GM23248 (cell line): ENCODE results near the gene ATP1A2. TPM values are rescaled to one million over a fixed set of nuclear protein-coding genes. Genes with fewer than 3 reads are reported as not detected.
A peak's percentile ranks its signal among the peaks of the same experiment; 100 is the strongest.

ENCODE experiments used
- DNase-seq: peaks from one replicate; pipeline ENCODE4 v3.0.0-alpha.2; 2015
- H2AFZ ChIP-seq: fragments of 200-600 bp; sonication (generic); 2 replicates; pipeline ENCODE4 v1.6.1; 2016; ENCODE audit warnings: antibody characterized with exemption
- H3F3A ChIP-seq: fragments of 200-600 bp; sonication (generic); 2 replicates; pipeline ENCODE4 v1.6.1; 2016; ENCODE audit warnings: mild to moderate bottlenecking, antibody characterized with exemption, mixed run types; ENCODE audit not compliant: insufficient read depth
- H3K27ac ChIP-seq: fragments of 200-600 bp; sonication (generic); 2 replicates; pipeline ENCODE4 v1.5.1; 2016; ENCODE audit warnings: mild to moderate bottlenecking
- H3K27me3 ChIP-seq: fragments of 200-600 bp; sonication (generic); replicated peaks from 2 replicates; pipeline ENCODE4 v1.6.1; 2016; ENCODE audit warnings: mild to moderate bottlenecking; ENCODE audit not compliant: insufficient read depth
- H3K36me3 ChIP-seq: fragments of 200-600 bp; sonication (generic); 2 replicates; pipeline ENCODE4 v1.6.1; 2016; ENCODE audit warnings: low read depth, mild to moderate bottlenecking
- H3K4me1 ChIP-seq: fragments of 200-600 bp; sonication (generic); 2 replicates; pipeline ENCODE4 v1.6.1; 2016; ENCODE audit warnings: mild to moderate bottlenecking; ENCODE audit not compliant: insufficient read depth
- H3K4me2 ChIP-seq: fragments of 200-600 bp; sonication (generic); one replicate; pipeline ENCODE4 v1.6.1; 2016; ENCODE audit warnings: mild to moderate bottlenecking; ENCODE audit not compliant: unreplicated experiment
- H3K4me3 ChIP-seq: fragments of 200-600 bp; sonication (generic); 2 replicates; pipeline ENCODE4 v1.5.1; 2016; ENCODE audit warnings: mild to moderate bottlenecking
- H3K79me2 ChIP-seq: fragments of 200-600 bp; sonication (generic); 2 replicates; pipeline ENCODE4 v1.6.1; 2016; ENCODE audit warnings: mild to moderate bottlenecking; ENCODE audit not compliant: insufficient read depth
- H3K9ac ChIP-seq: fragments of 200-600 bp; sonication (generic); 2 replicates; pipeline ENCODE4 v1.6.1; 2016; ENCODE audit warnings: mild to moderate bottlenecking
- H3K9me2 ChIP-seq: fragments of 200-600 bp; sonication (generic); 2 replicates; pipeline ENCODE4 v1.6.1; 2016; ENCODE audit warnings: mixed run types, mild to moderate bottlenecking, moderate library complexity; ENCODE audit not compliant: insufficient read depth
- H3K9me3 ChIP-seq: fragments of 200-600 bp; sonication (generic); one replicate; pipeline ENCODE4 v1.6.1; 2017; ENCODE audit warnings: low read depth
- H4K20me1 ChIP-seq: fragments of 200-600 bp; sonication (generic); 2 replicates; pipeline ENCODE4 v1.6.0; 2016; ENCODE audit not compliant: insufficient read depth
- EZH2 ChIP-seq: fragments of 200-600 bp; sonication (generic); IDR thresholded peaks from 2 replicates; pipeline ENCODE4 v1.6.1; 2018; ENCODE audit warnings: antibody characterized with exemption, mild to moderate bottlenecking; ENCODE audit not compliant: insufficient read depth, poor library complexity, severe bottlenecking
- EZH2phosphoT487 ChIP-seq: fragments of 200-600 bp; sonication (generic); IDR thresholded peaks from 2 replicates; pipeline ENCODE4 v1.6.1; 2018; ENCODE audit warnings: antibody characterized with exemption, moderate library complexity, mild to moderate bottlenecking, low read depth; ENCODE audit not compliant: insufficient read depth
- WGBS, 2 experiments: methylation state at CpG; one replicate each; pipeline ENCODE4 v1.1.6; 2015 to 2017; ENCODE audit warnings: low lambda C conversion rate in 2 of 2, low coverage in 1 of 2; ENCODE audit errors: missing lambda C conversion rate in 2 of 2; 5-methylcytosine and 5-hydroxymethylcytosine counted together
- in situ Hi-C: fragments of 300-500 bp; cut with MboI; formaldehyde crosslinking; loops from 2 replicates; pipeline ENCODE4 v1.15.0; 2020
- polyA plus RNA-seq: library from polyadenylated mRNA; unstranded; fragments of >200 nt; fragmentation: Nextera tagmentation; extraction: Ambion mirVana; gene quantifications from 2 replicates; pipeline ENCODE4 v1.2.1, GENCODE V29; 2016
- total RNA-seq: library from RNA; depleted of rRNA; stranded (reverse); fragments of >200 nt; shearing (Covaris generic); gene quantifications from 2 replicates; pipeline ENCODE4 v1.2.3, GENCODE V29; 2014; rRNA removed

Gene ATP1A2
- total RNA-seq, result 0.11 and 0.13 TPM in 2 replicates
- polyA plus RNA-seq, result 0.14 and 0.30 TPM in 2 replicates

GRCh38 chr1:160115545-160116282, at the start of gene ATP1A2:
Gene ATP1A2, plus strand, starts transcription at chr1:160115759. Its CDS starts 103 bp downstream, at chr1:160115862.
- H3K27ac ChIP-seq, result no peak within 1 kb of the TSS
- H3K36me3 ChIP-seq, result no peaks in the 10 kb centered on the region
- H3K9me2 ChIP-seq, result no peaks in the 10 kb centered on the region
- DNase-seq, result no peak
- H3K9ac ChIP-seq, result no peak within 1 kb of the TSS
- 45 to 54% methylated on average over 9 to 16 of the region's 16 CpGs for WGBS, 2 experiments
- no peaks in the 10 kb centered on the region for H3F3A ChIP-seq
- H4K20me1 ChIP-seq, result no peaks in the 10 kb centered on the region
- no peak for TF ChIP-seq EZH2
- no peak for TF ChIP-seq EZH2phosphoT487
- H3K79me2 ChIP-seq, result no peaks in the 10 kb centered on the region
- in situ Hi-C loops, result no loop called here
- H3K27me3 ChIP-seq, result no peaks in the 10 kb centered on the region
- H3K4me2 ChIP-seq, result no peak within 1 kb of the TSS
- H3K9me3 ChIP-seq, result no peaks in the 10 kb centered on the region
- H3K4me1 ChIP-seq, result peaks cover 10% of the 10 kb centered on the region
- H2AFZ ChIP-seq, result no peak within 1 kb of the TSS
- no peak within 1 kb of the TSS for H3K4me3 ChIP-seq

DNA sequence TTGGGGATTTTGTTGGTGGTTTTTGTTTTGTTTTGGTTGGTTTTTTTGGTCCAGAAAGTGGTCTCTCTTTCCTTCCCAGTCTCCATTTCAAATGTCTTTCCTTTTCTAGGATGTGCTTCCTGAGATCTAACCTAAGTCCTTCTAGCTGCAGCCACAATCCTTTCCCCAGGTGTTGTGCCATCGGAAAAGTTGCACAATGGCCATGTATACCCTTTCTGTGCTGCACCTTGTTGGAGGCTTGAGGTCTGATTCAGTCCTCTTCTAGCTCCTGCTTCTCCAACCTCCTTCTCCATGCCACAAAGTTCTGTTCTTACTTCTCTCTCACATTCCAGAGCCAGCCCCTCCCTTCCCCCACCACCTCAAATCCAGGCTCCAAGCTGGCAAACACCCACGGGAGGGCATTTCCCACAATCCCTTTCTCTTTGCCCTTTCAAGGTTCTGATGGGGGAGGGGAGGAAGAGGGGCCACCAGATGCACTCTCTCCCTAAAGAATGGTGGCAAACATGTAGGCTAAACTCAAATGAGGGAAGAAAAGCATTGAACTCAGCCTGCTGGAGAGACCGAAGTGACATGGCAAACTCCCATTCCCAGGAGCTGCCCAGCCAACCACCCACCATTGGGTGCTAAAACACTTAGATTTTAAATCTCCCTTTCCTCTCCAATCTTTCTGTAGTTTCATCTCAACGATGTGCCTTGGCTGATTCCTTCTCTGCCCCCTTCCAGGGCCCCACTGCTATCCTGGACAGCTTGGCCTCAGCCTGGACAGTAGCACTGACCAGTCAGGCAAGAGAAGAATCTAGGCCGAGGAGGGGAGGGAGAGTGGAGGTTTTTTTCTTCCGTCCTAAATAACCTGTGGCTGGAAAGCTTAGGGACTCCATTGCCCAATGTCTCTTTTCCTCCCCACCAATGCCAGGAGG, 48.5 kb upstream of the ATP1A2 start:
- peaks cover 27% of the 10 kb centered on the region for H3K27me3 ChIP-seq
- no peaks in the 10 kb centered on the region for H3F3A ChIP-seq
- DNase-seq, result no peak
- H3K79me2 ChIP-seq, result no peaks in the 10 kb centered on the region
- H3K27ac ChIP-seq, result no peak overlapping the region
- H3K4me3 ChIP-seq, result no peak overlapping the region
- in situ Hi-C loops, result no loop called here
- H3K9me3 ChIP-seq, result no peaks in the 10 kb centered on the region
- H2AFZ ChIP-seq, result no peak overlapping the region
- TF ChIP-seq EZH2phosphoT487, result no peak
- no peak for TF ChIP-seq EZH2
- no peak overlapping the region for H3K9ac ChIP-seq
- no peaks in the 10 kb centered on the region for H3K4me1 ChIP-seq
- H4K20me1 ChIP-seq, result no peaks in the 10 kb centered on the region
- no peak overlapping the region for H3K4me2 ChIP-seq
- H3K36me3 ChIP-seq, result no peaks in the 10 kb centered on the region
- H3K9me2 ChIP-seq, result no peaks in the 10 kb centered on the region
- 65 to 71% methylated on average over 6 of the region's 6 CpGs for WGBS, 2 experiments

DNA sequence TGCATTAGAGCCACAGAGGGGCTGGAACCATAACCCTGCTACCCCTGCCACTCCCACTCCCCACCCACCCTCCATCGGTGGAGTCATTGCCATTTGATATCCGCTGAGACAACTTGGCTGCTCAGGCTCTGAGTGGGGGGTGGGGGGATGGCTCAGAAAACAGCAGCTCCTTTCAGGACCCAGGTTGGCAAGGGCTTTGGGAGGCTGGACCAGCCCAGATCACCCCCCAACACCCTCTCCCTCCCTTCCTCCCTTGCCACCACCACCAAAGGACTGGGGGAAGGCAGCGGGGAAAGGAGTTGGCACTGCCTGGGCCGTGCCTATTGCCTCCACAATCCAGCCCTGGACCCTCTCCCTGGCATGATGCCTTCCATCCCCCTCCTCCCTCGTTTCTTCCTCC, 47.3 kb upstream of the ATP1A2 start:
- Histone ChIP-seq H4K20me1 (no peaks in the 10 kb centered on the region), H3K4me2 (no peak overlapping the region), H3K79me2 (no peaks in the 10 kb centered on the region), H3K9ac (no peak overlapping the region), H3K9me3 (no peaks in the 10 kb centered on the region), H3K9me2 (no peaks in the 10 kb centered on the region), H3F3A (no peaks in the 10 kb centered on the region), H3K27ac (no peak overlapping the region), H3K36me3 (no peaks in the 10 kb centered on the region), H3K4me3 (no peak overlapping the region), H3K27me3 (peaks cover 32% of the 10 kb centered on the region), H2AFZ (no peak overlapping the region), H3K4me1 (no peaks in the 10 kb centered on the region)
- in situ Hi-C loops, result no loop called here
- DNase-seq, result no peak
- 43 to 64% methylated on average over 3 to 5 of the region's 5 CpGs for WGBS, 2 experiments
- TF ChIP-seq EZH2phosphoT487 (no peak), EZH2 (no peak)

DNA sequence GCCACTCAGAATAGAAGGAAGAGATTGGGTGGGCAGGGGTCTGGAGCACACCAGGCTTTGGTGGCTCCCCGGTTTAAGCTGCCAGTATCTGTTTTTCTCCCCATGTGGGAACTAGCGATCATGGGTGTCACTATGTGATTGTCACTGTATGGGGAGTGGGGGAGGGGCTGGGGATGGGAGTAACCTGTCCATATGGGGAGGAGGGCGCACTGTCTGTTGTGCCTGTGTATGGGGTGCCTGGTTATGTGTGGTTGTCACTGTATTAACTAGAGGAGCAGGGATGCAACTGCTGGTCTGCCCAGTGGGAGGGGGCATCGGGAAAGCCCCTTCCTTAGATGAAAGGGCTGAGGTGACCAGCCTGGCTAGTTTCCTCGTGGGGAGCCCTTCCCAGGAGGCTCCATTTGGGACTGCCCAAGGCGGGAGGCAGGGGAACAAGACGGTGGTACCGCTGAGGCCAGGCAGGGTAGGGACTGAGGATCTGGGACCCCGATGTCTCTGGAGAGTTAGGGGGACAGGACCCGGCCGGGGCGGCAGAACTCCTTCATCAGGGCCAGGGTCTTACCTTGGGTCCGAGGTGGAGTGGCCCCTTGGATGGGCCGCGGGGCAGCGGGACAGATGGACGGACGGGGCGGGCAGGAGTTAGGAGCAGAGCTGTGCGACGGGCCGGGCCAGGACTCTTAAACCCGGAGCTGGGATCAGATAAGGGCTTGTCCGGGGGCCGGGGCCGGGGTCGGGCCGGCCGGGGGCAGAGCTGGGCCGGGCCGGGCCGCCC, 45.9 kb upstream of the ATP1A2 start, which contains the start of gene KCNJ10:
Gene KCNJ10, minus strand, starts transcription at position 701 of the 772 bp plus-strand sequence. CDS start 27,628 bp downstream, outside the sequence.
- DNase-seq, result peak; percentile 40

More for the DNA sequence above, 45.9 kb upstream of the ATP1A2 start, which contains the start of gene KCNJ10:
- Histone ChIP-seq H3K9me2 (no peaks in the 10 kb centered on the region), H2AFZ (peak within 1 kb of the TSS; percentile 77), H3K4me1 (no peaks in the 10 kb centered on the region), H4K20me1 (no peaks in the 10 kb centered on the region), H3K36me3 (no peaks in the 10 kb centered on the region), H3K79me2 (no peaks in the 10 kb centered on the region), H3K27me3 (peaks cover 26% of the 10 kb centered on the region), H3K9ac (peak within 1 kb of the TSS; percentile 14; the same call in 1 of the 2 replicates), H3F3A (no peaks in the 10 kb centered on the region), H3K4me3 (peak within 1 kb of the TSS; percentile 69), H3K27ac (no peak within 1 kb of the TSS), H3K9me3 (no peaks in the 10 kb centered on the region), H3K4me2 (peak within 1 kb of the TSS; percentile 67)
- in situ Hi-C loops, result no loop called here
- no peak for TF ChIP-seq EZH2phosphoT487
- TF ChIP-seq EZH2, result peak; percentile 52
- 10 to 17% methylated on average over 19 to 32 of the region's 32 CpGs for WGBS, 2 experiments
